ENCODE data around the gene MST1.

MST1 gene

DNA sequence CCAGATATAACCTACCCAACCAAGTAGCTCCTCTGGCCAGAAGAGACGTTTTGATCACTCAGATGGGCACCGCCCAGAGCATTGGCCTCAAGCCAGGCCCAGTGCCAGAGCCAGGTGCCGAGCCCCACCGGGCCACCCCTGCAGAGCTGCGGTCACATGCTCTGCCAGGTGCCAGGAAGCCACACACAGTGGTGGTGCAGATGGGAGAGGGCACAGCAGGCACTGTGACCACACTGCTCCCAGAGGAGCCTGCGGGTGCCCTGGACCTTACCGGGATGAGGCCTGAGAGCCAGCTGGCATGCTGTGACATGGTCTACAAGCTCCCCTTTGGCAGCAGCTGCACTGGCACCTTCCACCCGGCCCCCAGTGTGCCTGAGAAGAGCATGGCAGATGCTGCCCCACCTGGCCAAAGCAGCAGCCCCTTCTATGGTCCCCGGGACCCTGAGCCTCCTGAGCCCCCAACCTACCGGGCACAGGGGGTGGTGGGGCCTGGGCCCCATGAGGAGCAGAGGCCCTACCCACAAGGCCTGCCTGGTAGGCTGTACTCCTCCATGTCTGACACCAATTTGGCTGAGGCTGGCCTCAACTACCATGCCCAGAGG lies 34.2 kb downstream of the MST1 start:
- no peak for DNase-seq

DNA sequence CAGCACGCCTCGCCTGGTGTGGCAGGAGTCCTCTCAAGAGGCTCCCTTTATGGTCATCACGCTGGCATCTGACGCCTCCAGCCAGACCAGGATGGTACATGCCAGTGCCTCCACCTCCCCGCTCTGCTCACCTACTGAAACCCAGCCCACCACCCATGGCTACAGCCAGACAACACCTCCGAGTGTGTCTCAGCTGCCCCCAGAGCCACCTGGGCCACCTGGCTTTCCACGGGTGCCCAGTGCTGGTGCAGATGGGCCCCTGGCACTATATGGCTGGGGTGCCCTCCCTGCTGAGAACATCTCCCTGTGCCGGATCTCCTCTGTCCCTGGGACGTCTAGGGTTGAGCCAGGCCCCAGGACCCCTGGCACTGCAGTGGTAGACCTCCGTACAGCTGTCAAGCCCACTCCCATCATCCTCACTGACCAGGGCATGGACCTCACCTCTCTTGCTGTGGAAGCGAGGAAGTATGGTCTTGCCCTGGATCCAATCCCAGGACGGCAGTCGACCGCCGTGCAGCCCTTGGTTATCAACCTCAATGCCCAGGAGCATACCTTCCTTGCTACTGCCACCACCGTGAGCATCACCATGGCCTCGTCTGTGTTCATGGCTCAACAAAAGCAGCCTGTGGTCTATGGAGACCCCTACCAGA lies 35.0 kb downstream of the MST1 start:
- no peak for DNase-seq

DNA sequence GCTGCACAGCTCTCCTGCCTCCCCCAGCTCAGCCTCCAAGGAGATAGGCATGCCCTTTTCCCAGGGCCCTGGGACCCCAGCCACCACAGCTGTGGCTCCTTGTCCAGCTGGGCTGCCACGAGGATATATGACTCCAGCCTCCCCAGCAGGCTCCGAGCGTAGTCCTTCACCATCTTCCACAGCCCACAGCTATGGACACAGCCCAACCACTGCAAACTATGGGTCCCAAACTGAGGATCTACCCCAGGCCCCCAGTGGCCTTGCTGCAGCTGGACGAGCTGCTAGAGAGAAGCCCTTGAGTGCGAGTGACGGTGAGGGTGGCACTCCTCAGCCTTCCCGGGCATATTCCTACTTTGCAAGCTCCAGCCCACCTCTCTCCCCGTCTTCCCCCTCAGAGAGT lies 35.7 kb downstream of the MST1 start:
- DNase-seq: no peak

DNA sequence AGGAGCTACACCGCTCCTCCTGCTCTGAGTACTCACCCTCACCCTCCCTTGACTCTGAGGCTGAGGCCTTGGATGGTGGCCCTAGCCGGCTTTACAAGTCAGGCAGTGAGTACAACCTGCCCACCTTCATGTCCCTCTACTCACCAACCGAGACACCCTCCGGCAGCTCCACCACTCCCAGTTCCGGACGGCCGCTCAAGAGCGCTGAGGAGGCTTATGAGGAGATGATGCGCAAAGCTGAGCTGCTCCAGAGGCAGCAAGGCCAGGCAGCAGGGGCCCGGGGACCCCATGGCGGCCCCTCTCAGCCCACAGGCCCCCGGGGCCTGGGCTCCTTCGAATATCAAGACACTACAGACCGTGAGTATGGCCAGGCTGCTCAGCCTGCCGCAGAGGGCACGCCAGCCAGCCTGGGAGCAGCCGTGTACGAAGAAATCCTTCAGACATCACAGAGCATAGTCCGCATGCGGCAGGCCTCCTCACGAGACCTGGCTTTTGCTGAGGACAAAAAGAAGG lies 36.3 kb downstream of the MST1 start:
- DNase-seq: no peak

DNA sequence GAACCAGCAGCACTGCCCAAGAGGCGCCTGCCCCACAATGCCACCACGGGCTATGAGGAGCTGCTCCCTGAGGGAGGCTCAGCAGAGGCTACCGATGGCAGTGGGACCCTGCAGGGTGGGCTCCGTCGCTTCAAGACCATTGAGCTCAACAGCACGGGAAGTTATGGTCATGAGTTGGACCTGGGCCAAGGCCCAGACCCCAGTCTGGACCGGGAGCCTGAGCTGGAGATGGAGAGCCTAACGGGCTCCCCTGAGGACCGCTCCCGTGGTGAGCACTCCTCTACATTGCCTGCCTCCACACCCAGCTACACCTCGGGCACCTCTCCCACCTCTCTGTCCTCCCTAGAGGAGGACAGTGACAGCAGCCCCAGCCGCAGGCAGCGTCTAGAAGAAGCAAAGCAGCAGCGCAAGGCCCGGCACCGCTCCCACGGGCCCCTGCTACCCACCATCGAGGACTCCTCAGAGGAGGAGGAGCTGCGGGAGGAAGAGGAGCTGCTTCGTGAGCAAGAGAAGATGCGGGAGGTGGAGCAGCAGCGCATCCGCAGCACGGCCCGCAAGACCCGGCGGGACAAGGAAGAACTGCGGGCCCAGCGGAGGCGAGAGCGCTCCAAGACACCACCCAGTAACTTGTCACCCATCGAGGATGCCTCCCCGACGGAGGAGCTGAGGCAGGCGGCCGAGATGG lies 36.9 kb downstream of the MST1 start:
- DNase-seq: no peak

DNA sequence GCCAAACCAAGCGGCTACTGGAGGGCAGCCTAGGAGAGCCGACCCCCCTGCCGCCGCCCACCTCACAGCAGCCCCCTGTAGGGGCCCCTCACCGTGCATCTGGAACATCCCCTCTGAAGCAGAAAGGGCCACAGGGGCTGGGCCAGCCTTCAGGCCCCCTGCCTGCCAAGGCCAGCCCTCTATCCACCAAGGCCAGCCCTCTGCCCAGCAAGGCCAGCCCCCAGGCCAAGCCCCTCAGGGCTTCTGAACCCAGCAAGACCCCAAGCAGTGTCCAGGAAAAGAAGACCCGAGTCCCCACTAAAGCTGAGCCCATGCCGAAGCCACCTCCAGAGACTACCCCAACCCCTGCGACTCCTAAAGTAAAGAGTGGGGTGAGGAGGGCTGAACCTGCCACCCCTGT lies 38.6 kb downstream of the MST1 start:
- no peak for DNase-seq

DNA sequence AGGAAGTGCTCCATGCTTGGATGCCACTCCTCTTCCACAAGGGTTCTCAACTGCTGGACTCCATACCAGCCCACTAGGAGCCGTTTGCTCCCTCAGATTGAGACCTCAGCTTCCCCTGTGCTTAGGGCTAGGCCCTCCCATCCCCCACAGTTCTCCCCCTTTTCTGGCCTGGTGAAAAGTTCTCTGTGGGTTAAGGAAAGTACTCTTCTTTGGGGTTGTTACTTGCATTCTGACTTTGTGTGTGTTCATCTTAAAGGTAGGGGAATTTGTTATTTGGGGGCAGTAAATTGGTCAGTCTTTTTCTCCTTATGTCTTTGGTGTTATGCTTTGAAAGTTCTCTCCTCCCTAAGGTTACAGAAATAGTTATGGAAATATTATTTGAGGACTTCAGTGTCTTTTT lies 39.1 kb downstream of the MST1 start:
- DNase-seq: no peak

DNA sequence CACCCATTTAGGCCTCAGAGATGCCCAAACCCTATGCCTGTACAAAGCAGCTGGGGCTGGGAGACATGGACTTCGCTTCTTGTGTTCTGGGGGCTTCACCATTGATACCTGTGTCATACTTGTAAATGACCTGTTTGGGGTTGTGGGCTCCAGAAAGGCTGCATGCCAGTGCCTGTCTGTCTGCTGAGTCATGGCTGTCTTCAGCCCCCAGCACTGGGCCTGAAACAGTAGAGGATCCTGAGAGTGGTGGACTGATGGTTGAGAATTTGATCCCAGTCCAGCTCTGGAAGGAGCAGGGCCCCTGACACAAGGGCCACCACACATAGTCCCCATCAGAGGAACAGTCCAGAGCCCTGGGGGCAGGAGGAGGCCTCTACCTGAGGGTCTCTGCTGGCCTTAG lies 39.7 kb downstream of the MST1 start:
- DNase-seq: no peak

DNA sequence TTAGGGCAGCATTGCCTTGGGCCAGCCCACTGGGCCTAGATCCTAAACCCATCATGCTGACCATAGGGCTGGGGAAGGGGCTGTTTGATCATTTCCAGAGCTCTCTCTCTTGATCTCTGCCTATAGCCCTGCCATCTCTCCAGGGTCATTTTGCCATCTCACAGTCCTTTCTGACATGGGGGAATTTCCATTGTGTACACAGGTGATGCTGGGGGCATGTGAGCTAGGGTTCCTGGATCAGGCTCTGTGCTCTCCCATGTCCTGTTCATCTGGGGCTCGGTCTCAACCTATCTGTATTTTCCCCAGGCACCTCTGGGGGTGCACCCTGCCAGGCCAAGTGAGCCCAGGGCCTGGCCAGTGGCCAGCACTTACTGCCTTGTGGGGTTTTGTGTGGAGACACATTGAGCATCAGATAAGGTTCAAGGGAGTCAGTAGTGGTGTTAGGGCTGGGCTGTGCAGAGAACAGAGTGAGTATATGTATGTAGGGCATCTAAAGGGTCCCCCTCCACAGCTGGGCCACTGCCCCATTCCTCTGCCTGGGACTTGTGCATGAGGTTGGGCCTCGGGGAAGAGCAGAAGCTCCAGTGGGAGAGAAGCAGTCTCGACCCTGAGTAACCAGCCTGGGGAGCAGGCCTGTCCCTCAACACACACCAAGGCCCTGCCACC lies 40.8 kb downstream of the MST1 start:
- no peak for DNase-seq

DNA sequence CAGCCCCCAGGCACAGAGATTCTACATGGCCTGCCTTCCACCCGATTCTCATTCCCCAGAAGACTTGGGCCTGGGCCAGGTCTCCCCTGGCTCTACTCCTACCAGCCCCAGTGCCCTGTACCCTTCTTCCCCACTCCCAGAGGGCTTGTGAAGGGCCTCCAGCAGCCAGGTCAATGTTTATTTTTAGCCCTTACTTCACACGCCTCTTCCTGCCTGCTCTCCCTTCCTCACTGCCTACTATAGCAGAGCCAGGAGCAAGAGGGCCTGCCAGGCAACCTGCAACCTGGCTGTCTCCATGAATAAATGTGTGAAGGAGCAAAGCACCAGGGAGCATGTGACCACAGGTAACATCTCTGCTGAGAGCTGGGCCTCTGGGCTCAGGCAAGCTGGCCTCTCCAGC lies 41.5 kb downstream of the MST1 start:
- no peak for DNase-seq

DNA sequence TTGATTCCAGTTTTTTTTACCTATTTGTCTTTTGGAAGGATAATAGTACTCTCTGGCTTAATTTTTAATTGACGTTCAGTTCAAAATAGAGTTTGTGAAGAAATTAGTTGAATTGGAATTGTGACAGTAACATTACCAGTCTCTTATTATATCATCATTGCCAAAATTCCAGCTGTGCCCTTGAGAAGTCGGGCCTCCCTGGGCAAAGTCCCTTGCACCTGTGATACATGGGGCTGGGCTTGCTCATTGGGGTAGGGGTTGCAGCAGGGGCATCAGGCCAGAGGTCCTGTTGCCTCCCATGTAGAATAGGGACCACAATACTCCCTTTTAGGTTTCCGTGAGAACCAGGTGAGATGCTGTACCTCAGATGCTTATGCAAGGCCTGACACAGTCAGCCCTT lies 43.0 kb downstream of the MST1 start:
- DNase-seq: no peak

DNA sequence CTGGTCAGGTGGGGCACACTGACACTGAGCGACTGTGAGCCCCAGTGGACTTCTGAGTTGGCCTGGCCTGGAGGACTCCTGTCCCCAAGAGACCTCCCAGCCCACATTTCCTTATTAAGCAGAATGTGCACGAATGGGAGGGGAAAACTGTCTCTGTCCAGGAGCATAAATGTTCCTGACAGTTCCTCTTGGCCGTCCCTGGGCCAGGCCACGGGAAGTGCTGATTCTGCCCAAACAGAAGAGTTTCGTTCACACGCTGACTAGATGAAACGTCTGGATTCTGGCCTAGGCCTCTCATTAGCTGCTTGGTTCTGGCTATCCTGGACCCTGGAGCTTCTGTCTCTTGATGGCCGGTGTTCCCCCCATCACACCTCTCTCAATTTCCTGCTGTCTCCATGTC lies 44.6 kb downstream of the MST1 start:
- DNase-seq: no peak

DNA sequence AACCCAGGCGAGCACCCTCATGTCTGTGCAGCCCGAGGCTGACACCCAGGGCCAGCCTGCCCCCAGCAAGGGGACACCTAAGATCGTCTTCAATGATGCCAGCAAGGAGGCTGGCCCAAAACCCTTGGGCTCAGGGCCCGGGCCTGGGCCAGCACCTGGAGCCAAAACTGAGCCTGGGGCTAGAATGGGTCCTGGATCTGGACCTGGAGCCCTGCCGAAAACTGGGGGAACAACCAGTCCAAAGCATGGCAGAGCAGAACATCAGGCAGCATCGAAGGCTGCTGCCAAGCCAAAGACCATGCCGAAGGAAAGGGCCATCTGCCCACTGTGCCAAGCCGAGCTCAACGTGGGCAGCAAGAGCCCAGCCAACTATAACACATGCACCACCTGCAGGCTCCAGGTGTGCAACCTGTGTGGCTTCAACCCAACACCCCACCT lies 46.5 kb downstream of the MST1 start:
- DNase-seq: no peak

DNA sequence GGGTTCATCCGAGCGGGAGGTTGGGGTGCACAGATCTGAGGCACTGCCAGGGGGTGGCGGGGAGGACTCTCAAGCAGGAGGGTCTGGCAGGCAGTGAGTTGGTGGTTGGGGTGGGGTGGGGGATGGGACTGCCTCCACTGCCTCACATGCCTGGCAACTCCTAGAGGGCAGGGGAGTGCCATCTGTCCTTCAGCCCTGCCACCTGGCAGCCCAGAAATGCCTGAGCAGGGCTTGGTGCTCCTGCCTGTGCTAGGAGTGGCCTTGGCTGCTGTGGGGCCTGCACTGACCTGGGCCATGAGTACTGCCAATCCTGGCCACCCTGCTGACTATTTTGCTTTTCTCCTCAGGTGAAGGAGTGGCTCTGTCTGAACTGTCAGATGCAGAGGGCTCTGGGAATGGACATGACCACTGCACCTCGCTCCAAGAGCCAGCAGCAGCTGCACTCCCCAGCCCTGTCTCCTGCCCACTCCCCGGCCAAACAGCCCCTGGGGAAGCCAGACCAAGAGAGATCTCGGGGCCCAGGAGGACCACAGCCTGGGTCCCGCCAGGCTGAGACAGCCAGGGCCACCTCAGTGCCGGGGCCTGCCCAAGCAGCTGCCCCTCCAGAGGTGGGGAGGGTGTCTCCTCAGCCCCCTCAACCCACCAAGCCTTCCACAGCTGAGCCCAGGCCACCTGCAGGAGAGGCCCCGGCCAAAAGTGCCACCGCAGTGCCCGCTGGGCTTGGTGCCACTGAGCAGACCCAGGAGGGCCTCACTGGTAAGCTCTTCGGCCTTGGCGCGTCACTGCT lies 47.2 kb downstream of the MST1 start:
- no peak for DNase-seq

DNA sequence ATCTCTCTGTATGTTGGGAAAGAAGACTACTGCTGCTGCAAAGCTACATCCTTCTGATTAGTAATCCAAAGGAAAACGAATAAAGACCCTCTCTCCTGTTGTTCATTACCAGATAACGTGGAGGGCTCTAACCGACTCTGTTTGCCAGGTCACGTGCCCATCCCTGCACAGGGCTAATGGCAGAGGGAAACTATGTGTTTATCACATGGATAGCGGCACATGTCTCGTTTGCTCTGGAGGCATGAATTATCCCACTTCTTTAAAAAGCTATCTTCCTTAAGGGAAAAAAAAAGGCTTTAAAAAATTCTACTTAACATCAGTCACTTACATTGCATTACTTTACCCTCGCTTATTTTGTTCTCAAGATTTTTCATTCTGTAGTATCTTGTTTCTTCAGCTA lies 48.0 kb downstream of the MST1 start:
- no peak for DNase-seq

DNA sequence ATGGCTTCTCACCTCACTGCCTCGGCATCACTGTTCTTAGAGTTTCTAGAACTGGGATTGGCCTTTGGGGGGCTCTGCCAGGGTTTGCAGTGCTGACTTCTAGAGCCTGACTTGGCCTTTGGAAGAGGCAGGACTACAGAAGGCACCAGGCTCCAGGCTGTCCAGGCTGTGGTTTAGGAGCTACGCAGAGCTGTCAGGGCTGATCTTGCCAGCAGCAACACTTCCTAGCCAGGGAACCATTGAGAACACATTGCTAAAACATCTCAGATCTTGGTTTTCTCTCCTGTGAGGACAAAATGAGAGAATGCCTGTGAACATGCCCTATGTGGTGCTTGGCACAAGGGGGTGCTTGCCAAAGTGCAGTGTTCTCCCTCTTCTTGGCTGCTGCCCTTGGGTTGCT lies 49.7 kb downstream of the MST1 start:
- no peak for DNase-seq

DNA sequence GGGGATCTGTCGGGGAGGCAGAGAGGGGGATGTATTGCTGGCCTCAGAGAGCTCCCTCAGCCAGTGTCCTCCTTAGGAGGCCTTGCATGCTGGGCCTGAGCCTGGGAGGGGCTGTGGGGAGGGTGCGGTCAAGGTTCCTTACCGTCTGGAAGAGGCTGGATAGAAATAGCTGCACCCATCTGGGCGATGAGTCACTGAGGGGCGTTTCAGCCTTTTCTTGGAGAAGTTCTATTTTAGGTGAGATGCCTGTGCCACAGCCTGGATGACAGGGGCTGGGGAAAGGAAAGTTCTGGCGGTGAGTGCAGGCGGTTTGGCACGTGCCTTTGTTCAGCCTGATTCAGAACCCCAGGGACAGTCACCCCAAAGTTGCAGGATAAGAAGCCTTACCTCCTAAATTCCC lies 50.8 kb downstream of the MST1 start:
- DNase-seq: no peak

DNA sequence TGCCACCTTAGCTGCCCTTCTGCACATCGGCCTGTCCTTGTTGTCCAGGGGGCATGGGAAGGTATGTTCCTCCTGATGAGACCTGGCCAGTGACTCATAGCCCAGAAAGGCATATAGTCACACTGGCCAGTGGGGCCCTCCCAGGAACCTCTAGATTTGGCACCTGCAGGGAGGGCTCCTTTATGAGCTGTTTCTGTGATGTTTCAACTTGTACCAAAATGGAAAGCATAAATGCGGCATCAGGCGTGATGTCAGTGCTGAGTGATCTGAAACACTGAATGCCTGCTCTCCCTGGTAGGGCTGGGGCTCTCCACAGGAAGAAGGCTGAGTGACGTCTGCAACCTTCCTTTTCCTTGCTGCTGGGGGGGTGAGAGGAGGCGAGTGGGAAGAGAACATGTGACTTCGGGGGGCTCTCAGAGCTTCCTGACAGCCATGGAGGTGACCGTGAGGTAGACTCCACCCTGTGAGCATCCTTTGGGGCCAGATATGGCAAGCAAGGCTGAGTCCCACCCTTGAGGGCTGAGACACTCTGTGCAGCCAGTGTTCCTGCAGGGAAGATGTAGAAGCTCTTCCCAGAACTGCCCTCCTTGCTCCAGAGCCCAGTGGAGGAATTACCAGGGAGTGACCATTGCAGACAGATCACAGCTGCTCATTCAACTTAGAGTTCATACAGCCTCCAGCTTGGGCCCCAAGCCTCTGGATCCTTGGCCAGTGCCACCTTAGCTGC lies 52.2 kb downstream of the MST1 start:
- no peak for DNase-seq

DNA sequence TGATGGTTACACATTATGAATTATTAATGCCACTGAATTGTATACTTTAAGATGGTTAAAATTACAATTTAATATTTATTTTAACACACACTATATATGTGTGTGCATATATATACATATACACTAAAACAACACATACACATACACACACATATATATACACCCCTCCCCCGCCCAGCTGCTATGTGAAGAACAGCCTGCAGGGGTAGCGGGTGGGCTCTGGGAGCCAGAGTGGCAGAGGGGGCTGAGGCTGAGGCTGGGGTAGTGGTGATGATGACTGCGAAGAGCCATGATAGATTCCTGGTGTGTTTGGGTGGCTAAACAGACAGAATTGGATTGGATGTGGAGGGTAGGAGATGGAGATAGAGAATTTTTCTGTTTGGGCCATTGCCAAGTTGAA lies 54.5 kb downstream of the MST1 start:
- no peak for DNase-seq

Data from CD4-positive, alpha-beta T cell treated with Interleukin-4 for 1 hour (primary cell).